MM.1S (cell line): ENCODE data around the gene NUBP2.

Experiments used
- DNase-seq: peaks from one replicate; pipeline ENCODE4 v3.0.0-alpha.2; 2015
- H2AFZ ChIP-seq: fragments of 300-600 bp; sonication (generic); 2 replicates; pipeline ENCODE4 v1.6.0; 2016; ENCODE audit warnings: antibody characterized with exemption, low read length
- H3F3A ChIP-seq: fragments of 300-600 bp; sonication (generic); 2 replicates; pipeline ENCODE4 v1.6.1; 2016; ENCODE audit warnings: mild to moderate bottlenecking, antibody characterized with exemption, low read length, moderate library complexity, mixed read lengths; ENCODE audit not compliant: insufficient read depth
- H3K27ac ChIP-seq: fragments of 300-600 bp; sonication (generic); 2 replicates; pipeline ENCODE4 v1.5.1; 2016; ENCODE audit warnings: mild to moderate bottlenecking, low read length
- H3K27me3 ChIP-seq: fragments of 300-600 bp; sonication (generic); replicated peaks from 2 replicates; pipeline ENCODE4 v1.6.0; 2016; ENCODE audit warnings: low read length; ENCODE audit not compliant: insufficient read depth
- H3K36me3 ChIP-seq: fragments of 300-600 bp; sonication (generic); replicated peaks from 2 replicates; pipeline ENCODE4 v1.6.1; 2016; ENCODE audit warnings: mild to moderate bottlenecking, low read length, mixed read lengths; ENCODE audit not compliant: insufficient read depth
- H3K4me1 ChIP-seq: fragments of 300-600 bp; sonication (generic); 2 replicates; pipeline ENCODE4 v1.6.1; 2016; ENCODE audit warnings: low read length, mixed read lengths
- H3K4me2 ChIP-seq: fragments of 300-600 bp; sonication (generic); 2 replicates; pipeline ENCODE4 v1.6.0; 2016; ENCODE audit warnings: low read depth, low read length
- H3K4me3 ChIP-seq: fragments of 300-600 bp; sonication (generic); 2 replicates; pipeline ENCODE4 v1.5.1; 2016; ENCODE audit warnings: low read length, mixed read lengths
- H3K79me2 ChIP-seq: fragments of 300-600 bp; sonication (generic); 2 replicates; pipeline ENCODE4 v1.6.1; 2016; ENCODE audit warnings: mixed run types, low read length, mixed read lengths
- H3K9ac ChIP-seq: fragments of 300-600 bp; sonication (generic); 2 replicates; pipeline ENCODE4 v1.6.1; 2016; ENCODE audit warnings: low read length, mixed read lengths
- H3K9me2 ChIP-seq: fragments of 300-600 bp; sonication (generic); replicated peaks from 2 replicates; pipeline ENCODE4 v1.6.1; 2016; ENCODE audit warnings: mild to moderate bottlenecking, low read length, mixed read lengths; ENCODE audit not compliant: insufficient read depth
- H3K9me3 ChIP-seq: fragments of 300-600 bp; sonication (generic); replicated peaks from 2 replicates; pipeline ENCODE4 v1.6.1; 2016; ENCODE audit warnings: mild to moderate bottlenecking, low read length, mixed read lengths; ENCODE audit not compliant: insufficient read depth
- H4K20me1 ChIP-seq: fragments of 300-600 bp; sonication (generic); 2 replicates; pipeline ENCODE4 v1.6.1; 2016; ENCODE audit warnings: mild to moderate bottlenecking, low read length, moderate library complexity, mixed read lengths; ENCODE audit not compliant: insufficient read depth
- EZH2 ChIP-seq: fragments of 300-600 bp; sonication (generic); optimal IDR thresholded peaks from 2 replicates; pipeline ENCODE3; 2017; ENCODE audit warnings: low read depth, mild to moderate bottlenecking, antibody characterized with exemption, low read length, mixed read lengths
- EZH2phosphoT487 ChIP-seq: fragments of 300-600 bp; sonication (generic); IDR thresholded peaks from 2 replicates; pipeline ENCODE4 v1.6.1; 2018; ENCODE audit warnings: antibody characterized with exemption, low read length
- TF ChIP-seq, protein P1 (sequence below): fragments of 300-600 bp; sonication (generic); IDR thresholded peaks from 2 replicates; pipeline ENCODE4 v1.5.1; 2016; ENCODE audit warnings: antibody characterized with exemption, low read length, mixed read lengths

The NUBP2 gene

DNA sequence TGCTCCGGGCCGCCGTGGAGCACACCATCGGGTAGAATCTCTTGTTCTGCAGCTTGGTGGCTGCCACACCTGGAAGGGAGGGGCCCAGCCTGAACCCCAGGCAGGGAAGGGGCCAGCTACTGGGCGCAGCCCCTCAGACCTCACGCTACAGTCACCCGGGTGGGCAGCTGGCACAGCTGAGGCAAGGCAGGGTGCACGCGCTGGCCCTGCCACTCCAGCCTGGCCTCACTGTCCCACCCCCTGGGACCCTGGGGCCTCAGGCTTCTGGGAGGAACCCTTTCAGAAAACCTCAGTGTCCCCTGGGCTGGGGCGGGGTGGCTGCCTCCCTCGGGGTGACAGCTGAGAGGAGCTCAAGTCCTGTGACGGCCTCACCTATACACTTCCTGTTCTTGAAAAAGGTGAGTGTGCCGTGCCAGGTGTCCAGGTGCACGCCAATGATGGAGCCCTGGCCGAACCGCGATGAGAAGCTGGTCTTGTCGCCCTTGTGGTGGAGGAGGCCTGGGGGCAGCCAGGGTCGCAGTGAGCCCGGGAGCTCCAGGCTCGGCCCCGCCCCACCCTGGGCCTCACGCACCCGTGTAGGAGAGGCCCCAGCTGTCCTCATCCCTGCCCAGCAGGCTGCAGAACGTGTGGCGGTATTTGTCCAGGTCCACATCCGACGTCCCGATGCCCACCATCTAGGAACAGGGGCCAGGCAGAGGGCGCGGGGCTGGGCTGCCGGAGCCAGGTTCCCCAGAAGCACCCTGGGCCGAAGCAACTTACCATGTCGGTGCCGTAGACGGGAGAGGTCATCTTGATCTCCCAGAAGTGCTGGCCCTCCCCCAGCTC lies 5.2 kb upstream of the NUBP2 start:
- Histone ChIP-seq H4K20me1 (no peaks in the 10 kb centered on the region), H3K9me2 (no peaks in the 10 kb centered on the region), H3K9ac (no peak overlapping the region), H3K27ac (no peak overlapping the region), H3K27me3 (no peaks in the 10 kb centered on the region), H3K36me3 (no peaks in the 10 kb centered on the region), H2AFZ (no peak overlapping the region), H3F3A (peaks cover 20% of the 10 kb centered on the region), H3K9me3 (no peaks in the 10 kb centered on the region), H3K79me2 (peaks cover 59% of the 10 kb centered on the region), H3K4me1 (peaks cover 8% of the 10 kb centered on the region; the same call in 1 of the 2 replicates), H3K4me3 (no peak overlapping the region), H3K4me2 (no peak overlapping the region)
- no peak for DNase-seq
- TF ChIP-seq EZH2 (no peak), EZH2phosphoT487 (no peak)
- TF ChIP-seq, protein P1, sequence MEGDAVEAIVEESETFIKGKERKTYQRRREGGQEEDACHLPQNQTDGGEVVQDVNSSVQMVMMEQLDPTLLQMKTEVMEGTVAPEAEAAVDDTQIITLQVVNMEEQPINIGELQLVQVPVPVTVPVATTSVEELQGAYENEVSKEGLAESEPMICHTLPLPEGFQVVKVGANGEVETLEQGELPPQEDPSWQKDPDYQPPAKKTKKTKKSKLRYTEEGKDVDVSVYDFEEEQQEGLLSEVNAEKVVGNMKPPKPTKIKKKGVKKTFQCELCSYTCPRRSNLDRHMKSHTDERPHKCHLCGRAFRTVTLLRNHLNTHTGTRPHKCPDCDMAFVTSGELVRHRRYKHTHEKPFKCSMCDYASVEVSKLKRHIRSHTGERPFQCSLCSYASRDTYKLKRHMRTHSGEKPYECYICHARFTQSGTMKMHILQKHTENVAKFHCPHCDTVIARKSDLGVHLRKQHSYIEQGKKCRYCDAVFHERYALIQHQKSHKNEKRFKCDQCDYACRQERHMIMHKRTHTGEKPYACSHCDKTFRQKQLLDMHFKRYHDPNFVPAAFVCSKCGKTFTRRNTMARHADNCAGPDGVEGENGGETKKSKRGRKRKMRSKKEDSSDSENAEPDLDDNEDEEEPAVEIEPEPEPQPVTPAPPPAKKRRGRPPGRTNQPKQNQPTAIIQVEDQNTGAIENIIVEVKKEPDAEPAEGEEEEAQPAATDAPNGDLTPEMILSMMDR = no peak

GRCh38 chr16:1778200-1779179 lies 4.3 kb upstream of the NUBP2 start:
- Histone ChIP-seq H3K9me2 (no peaks in the 10 kb centered on the region), H3K9ac (no peak overlapping the region), H3K27ac (no peak overlapping the region), H3K4me3 (no peak overlapping the region), H3K4me1 (peaks cover 8% of the 10 kb centered on the region; the same call in 1 of the 2 replicates), H3K36me3 (no peaks in the 10 kb centered on the region), H4K20me1 (no peaks in the 10 kb centered on the region), H3F3A (peaks cover 17% of the 10 kb centered on the region; the same call in 1 of the 2 replicates), H3K9me3 (no peaks in the 10 kb centered on the region), H3K79me2 (peaks cover 56% of the 10 kb centered on the region), H3K27me3 (no peaks in the 10 kb centered on the region), H3K4me2 (no peak overlapping the region), H2AFZ (no peak overlapping the region)
- TF ChIP-seq, protein P1 = no peak
- TF ChIP-seq EZH2phosphoT487 (no peak), EZH2 (no peak)
- no peak for DNase-seq

- Histone ChIP-seq H3F3A (peaks cover 17% of the 10 kb centered on the region; the same call in 1 of the 2 replicates), H3K4me3 (no peak overlapping the region), H3K9ac (no peak overlapping the region), H3K9me3 (no peaks in the 10 kb centered on the region), H3K27me3 (no peaks in the 10 kb centered on the region), H3K4me2 (no peak overlapping the region), H3K79me2 (peaks cover 56% of the 10 kb centered on the region), H3K27ac (no peak overlapping the region), H3K4me1 (peaks cover 5% of the 10 kb centered on the region; the same call in 1 of the 2 replicates), H3K9me2 (no peaks in the 10 kb centered on the region), H3K36me3 (no peaks in the 10 kb centered on the region), H4K20me1 (no peaks in the 10 kb centered on the region), H2AFZ (no peak overlapping the region)
- TF ChIP-seq EZH2phosphoT487 = no peak
- TF ChIP-seq EZH2 = no peak
- TF ChIP-seq, protein P1 = no peak
- DNase-seq = no peak
Measured at GRCh38 chr16:1779234-1779701, 3.5 kb upstream of the NUBP2 start.
